NCI-H446 (cell line): ENCODE data around the gene STAMBP.
"Not testable (repeated sequence)": the region's sequence is repeated elsewhere in the genome, so short reads cannot be mapped to it uniquely, and the experiment has no call there.

Experiments
- DNase-seq, 2 experiments: peaks; one replicate each; lab custom pipeline; 2025; lab: John Stamatoyannopoulos, UW

STAMBP gene

DNA sequence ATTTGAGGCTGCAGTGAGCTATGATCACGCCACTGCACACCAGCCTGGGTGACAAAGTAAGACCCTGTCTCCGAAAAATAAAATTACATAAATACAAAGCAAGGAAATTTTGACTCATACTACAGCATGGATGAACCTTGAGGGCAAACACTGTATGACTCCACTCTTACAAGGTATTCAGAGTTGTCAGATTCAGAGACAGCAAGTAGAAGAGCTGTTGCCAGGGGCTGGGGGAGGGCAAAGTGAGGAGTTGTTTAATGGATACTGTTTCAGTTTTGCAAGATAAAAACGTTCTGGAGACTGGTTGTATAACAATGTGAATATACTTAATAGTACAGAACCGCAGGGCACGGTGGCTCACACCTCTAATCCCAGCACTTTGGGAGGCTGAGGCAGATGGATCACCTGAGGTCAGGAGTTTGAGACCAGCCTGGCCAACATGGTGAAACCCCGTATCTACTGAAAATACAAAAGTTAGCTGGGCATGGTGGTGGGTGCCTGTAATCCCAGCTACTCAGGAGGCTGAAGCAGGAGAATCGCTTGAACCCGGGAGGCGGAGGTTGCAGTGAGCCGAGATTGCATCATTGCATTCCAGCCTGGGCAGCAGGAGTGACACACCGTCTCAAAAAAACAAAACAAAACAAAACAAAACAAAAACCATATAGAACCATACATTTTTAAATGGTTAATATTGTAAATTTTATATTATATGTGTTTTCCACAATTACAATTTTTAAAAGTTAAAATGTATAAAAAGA, 59.0 kb downstream of the STAMBP start:
- not testable (repeated sequence) for DNase-seq

DNA sequence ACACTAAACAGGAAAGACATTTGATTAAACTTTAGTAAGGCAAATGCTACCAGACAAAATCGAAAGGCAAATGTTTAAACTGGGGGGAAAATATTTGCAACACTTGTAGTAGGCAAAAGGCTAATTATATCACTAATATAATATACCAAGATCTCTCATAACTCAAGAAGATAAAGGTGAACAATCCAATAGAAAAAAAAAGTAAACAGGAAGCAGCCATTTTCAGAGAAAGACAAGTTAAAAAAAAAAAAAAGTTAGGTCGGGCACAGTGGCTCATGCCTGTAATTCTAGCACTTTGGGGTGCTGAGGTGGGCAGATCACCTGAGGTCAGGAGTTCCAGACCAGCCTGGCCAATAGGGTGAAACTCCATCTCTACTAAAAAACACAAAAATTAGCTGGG, 59.6 kb downstream of the STAMBP start:
- DNase-seq: no peak

DNA sequence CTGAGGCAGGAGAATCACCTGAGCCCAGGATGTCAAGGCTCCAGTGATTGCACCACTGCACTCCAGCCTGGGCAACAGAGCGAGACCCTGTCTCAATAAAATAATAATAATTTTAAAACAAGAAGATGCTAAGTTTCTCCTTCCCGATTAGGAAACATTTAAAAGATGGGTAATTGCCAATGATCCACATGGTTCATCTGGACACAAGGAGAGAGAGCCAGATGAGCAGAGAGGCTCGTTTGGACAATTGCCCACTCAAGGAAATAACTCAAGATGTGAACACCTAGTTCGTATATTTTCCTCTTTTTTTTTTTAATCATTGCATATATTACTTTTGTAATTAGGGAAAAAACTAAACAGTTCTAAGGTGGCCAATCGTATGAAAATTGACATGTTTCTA, 60.4 kb downstream of the STAMBP start:
- no peak for DNase-seq

GRCh38 chr2:73890301-73891092, 61.7 kb downstream of the STAMBP start:
- no peak for DNase-seq

DNA sequence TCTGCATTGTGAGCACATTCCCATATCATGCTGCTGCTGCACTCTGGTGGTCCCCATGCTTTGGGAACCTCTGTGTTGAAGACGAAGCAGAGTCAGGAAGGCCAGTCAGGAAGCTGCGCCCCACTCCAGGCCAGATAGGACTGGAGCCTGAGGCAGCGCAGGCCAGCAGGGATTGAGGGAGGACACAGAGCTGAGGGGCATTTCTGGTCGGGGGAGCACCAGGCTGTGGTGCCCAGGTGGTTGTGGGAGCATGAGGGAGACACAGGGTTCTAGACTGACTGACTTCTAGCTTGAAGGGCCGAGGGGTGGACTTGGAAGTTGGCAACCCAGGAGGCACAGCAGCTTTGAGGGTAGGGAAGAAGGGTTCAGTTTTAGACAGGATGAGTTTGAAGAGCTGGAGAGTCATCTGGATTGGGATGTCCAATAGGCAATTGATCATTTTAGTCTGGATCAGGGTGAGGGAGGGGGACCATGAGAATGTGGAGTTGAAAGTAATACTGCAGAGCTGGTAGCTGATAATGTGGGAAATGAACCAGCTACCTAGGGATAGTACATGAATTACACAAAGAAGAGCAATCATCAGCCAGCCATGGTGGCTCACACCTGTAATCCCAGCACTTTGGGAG, 62.6 kb downstream of the STAMBP start:
- no peak for DNase-seq

DNA sequence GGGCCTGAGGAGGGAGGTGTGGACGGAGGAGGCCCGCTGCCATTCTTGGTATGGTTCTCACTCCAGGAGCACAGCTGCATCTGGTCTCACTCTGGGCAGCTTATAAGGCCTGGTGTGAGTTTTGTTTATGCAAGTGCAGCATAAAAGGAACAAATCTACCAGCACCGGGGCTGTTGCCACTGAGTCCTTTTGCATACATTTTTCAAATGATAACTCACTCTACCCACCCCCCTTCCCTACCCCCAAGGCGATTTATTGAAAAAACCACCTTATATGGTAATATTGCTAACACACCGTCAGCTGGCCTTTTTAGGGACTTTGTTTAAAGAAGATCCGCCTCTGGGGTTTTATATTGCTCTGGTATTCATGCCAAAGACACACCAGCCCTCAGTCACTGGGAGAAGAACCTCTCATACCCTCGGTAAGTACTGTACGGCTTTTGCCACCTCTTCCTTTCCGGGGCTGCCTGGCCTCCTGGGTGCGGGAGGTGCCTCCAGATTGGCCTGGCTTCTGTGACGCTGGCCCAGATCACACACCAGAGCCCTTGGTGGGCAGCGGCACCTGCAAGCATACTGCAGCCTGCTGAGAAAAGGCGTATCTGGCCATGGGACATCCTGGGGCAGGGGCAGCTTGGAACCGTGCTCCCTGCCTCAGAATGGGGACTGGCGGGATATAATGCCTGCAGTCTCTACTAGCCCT, 64.0 kb downstream of the STAMBP start, which contains the start of gene ACTG2:
Gene ACTG2, plus strand, starts transcription at position 378 of the 699 bp plus-strand sequence. CDS start 8,304 bp downstream, outside the sequence.
- no peak for DNase-seq

DNA sequence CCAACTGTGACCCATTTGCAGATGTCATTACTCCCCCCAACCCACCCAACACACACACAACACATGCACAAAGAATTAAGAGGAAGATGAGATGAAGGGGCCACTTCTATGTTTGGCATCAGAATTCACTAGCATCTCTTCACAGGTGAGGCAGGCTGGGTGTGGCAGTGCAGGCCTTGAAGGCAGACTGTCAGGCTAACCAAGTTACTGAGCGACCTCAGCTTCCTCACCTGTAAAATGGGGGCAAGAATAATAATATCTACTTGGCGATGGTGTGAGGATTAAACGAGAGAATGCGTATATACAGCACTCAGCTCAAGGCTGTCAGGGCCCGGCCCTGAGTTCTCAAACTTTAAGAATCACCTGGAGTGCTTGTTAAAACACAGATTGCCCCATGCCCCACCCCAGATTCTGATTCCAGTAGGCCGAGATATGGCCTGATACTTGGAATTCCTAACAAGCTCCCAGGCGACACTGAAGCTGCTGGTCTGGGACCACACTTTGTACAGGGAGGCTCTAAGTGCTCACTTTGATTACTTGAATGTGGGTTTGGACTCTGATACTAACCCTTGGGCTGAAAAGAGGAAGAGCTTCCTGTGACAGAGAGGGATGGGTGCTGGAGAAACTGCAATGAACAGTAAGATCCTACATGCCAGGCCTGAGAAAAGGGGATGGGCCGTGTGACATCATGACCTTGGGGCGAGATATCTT, 65.2 kb downstream of the STAMBP start:
- DNase-seq: no peak

DNA sequence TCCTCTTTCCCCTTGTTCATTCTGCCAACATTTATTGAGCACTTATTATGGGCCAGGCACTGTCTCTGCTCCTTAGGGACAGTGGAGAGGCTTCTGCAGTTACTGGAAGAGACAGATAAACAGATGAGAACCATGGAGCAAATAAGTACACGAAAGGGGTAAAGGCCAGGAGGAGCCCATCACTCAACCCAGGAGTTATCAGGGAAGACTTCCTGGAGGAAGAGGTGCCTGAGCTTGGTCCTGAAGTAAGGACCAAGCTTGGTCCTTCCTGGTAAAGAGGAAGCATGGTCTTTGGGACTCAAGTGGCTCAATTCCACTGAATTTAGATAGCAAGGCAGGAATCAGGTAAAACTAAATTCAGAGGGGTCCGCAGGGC, 65.7 kb downstream of the STAMBP start:
- no peak for DNase-seq

DNA sequence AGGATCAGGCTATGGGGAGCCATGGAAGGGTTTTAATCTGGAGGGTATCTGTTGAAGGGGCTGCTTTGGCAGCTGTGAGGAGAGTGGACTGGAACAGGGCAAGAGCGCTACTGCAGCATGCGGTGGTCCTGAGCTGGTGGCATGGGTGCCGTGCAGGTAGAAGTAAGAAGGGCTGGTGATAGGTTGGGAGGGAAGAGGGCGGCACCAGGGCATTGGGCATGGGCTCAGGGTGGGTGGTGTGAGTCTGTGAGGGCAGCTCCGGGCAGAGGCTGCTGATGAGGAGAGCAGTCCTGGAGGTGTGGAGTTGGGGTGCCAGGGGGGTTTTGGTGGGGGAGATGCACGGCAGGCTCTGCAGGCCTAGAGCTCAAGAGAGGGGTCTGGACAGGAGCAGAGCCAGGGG, 66.1 kb downstream of the STAMBP start:
- no peak for DNase-seq

DNA sequence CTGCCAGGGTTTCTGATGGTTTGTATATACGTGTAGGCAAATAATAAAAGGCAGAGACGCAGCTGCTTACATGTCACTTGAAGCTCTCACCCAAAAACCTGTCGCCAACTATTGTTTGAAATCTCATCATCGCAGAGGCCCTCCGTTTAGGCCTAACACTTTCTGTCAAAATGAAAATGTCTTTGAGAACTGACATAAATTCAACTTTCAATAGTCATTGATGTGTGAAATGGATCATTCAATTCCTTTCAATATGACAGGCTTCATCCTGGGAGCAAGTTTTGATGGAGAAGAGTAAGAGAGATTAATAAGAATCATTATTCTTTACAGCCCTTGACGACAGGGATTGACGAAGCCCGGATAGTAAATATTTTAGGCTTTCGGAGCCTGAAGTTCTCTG, 66.7 kb downstream of the STAMBP start:
- DNase-seq: no peak

GRCh38 chr2:73896362-73897239, 67.8 kb downstream of the STAMBP start:
- no peak for DNase-seq

DNA sequence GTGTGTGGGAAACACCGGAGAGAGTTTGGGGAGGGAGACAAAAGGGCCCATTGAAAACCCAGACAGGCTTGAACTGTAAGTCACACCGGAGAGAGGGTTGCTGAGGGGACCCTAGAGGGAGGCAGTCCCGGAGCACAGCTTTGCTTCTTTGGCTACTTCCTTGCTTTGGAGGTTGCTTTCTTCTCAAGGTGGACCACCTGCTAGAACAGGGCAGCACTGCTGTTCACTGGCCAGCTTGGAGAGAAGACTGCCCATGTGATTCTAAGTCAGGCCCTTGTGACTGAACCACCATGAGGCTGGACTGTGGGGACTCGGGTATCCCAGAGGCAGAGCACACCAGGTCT, 68.5 kb downstream of the STAMBP start:
- DNase-seq: no peak

DNA sequence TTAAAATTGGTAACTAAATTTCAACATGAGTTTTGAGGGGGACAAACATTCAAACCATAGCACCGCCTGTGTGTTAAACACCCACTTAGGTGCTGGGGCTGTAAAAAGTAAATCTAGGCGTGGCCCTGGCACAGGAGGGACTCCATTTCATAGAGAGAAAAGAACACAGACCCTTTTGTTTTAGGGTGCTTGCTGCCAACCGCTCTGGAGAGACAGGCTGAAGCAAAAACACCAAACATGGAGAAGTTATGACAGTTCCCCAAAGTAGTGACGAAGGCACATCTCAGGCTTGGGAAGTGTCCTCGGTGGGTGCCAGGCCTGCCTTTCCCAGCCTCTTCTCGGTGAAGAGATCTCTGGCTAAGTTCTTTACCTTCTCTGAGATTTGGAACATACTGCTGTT, 69.2 kb downstream of the STAMBP start:
- DNase-seq: no peak

DNA sequence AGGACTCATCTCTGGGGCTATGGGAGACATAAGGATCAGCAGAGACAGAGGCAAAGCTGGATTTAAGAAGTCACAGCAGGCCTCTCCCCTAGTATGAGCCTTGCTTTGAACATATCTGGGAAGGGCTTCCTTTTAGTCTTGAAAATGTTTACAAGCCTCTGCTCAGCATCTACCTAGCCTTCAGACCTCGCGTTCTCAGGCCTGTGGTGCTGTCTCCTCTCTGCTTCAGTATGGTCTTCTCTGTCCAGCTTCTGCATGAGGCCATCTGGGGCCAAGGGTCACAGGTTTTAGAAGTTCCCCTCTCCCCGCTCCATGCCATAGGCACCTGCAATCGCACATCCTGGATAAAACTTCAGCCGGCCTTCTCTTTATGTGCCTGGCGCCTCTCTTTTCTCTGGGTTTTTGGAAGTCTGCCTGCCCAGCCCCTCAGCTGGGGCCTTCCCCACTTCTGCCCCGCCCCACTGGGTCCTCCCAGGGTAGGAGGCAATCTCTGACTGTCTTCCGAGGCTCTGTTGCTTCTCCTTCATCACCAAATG, 71.1 kb downstream of the STAMBP start:
- DNase-seq: no peak

- DNase-seq: no peak
Observed at GRCh38 chr2:73901143-73901542, 72.4 kb downstream of the STAMBP start.

- DNase-seq: no peak
Observed at GRCh38 chr2:73902284-73902683, 73.5 kb downstream of the STAMBP start.

GRCh38 chr2:73903313-73903712, 74.6 kb downstream of the STAMBP start:
- no peak for DNase-seq

DNA sequence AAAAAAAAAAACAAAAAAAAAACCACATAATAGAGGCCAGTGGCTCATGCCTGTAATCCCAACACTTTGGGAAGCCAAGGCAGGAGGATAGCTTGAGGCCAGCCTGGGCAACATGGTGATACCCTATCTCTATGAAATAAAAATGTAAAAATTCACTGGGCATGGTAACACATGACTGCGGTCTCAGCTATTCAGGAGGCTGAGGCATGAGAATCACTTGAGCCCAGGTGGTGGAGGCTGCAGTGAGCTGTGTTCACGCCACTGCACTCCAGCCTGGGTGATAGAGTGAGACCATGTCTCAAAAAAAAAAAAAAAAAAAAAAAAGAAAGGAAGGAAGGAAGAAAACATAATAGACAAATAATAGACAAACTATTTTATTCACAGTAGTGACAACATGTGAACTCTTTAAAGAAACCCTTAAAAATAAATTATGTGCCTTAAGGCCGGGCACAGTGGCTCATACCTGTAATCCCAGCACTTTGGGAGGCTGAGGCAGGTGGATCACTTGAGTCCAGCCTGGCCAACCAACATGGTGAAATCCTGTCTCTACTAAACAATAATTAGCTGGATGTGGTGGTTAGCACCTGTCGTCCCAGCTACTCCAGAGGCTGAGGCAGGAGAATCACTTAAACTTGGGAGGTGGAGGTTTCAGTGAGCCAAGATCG, 75.3 kb downstream of the STAMBP start:
- not testable (repeated sequence) for DNase-seq

GRCh38 chr2:73904952-73905351, 76.2 kb downstream of the STAMBP start:
- DNase-seq: no peak
